AML-193 (cell line): ENCODE measurements around the gene TTC39A.

ENCODE experiments used
- DNase-seq, 2 experiments: peaks; one replicate each; lab custom pipeline; 2025; lab: John Stamatoyannopoulos, UW

The TTC39A gene

GRCh38 chr1:51297401-51298321, 32.7 kb downstream of the TTC39A start:
- no peak for DNase-seq

- DNase-seq = peak; percentile 40 to 51
Measured at GRCh38 chr1:51296383-51297357, 33.7 kb downstream of the TTC39A start.

GRCh38 chr1:51295926-51296325, 34.4 kb downstream of the TTC39A start:
- DNase-seq = no peak

- DNase-seq = no peak
Measured at GRCh38 chr1:51294566-51295184, 35.7 kb downstream of the TTC39A start.

- no peak for DNase-seq
Measured at GRCh38 chr1:51293898-51294515, 36.4 kb downstream of the TTC39A start.

- no peak for DNase-seq
Measured at GRCh38 chr1:51290489-51290847, 39.9 kb downstream of the TTC39A start.

- no peak for DNase-seq
Measured at GRCh38 chr1:51289676-51290488, 40.5 kb downstream of the TTC39A start.

GRCh38 chr1:51288578-51288977, 41.8 kb downstream of the TTC39A start:
- no peak for DNase-seq

- DNase-seq = no peak
Measured at GRCh38 chr1:51287966-51288365, 42.4 kb downstream of the TTC39A start.

GRCh38 chr1:51285055-51285454, 45.3 kb downstream of the TTC39A start:
- no peak for DNase-seq

GRCh38 chr1:51284487-51284954, 45.8 kb downstream of the TTC39A start:
- DNase-seq = peak in 1 of 2 experiments; percentile 34

- DNase-seq = no peak
Measured at GRCh38 chr1:51283979-51284378, 46.4 kb downstream of the TTC39A start.

GRCh38 chr1:51282605-51283004, 47.8 kb downstream of the TTC39A start:
- no peak for DNase-seq

GRCh38 chr1:51281807-51282206, 48.6 kb downstream of the TTC39A start:
- no peak for DNase-seq

GRCh38 chr1:51280321-51280978, 49.9 kb downstream of the TTC39A start:
- DNase-seq = no peak

GRCh38 chr1:51276286-51276685, 54.1 kb downstream of the TTC39A start:
- DNase-seq = no peak

GRCh38 chr1:51274676-51275075, 55.7 kb downstream of the TTC39A start:
- no peak for DNase-seq

GRCh38 chr1:51272916-51273315, 57.4 kb downstream of the TTC39A start:
- no peak for DNase-seq

- DNase-seq = no peak
Measured at GRCh38 chr1:51270751-51271150, 59.6 kb downstream of the TTC39A start.

- no peak for DNase-seq
Measured at GRCh38 chr1:51268634-51269033, 61.7 kb downstream of the TTC39A start.
